Islet precursor cell (in vitro differentiated cells): Measurements from ENCODE around the gene TRMT11.
"Not testable (repeated sequence)": the region's sequence is repeated elsewhere in the genome, so short reads cannot be mapped to it uniquely, and the experiment has no call there.

Experiments used
- DNase-seq: peaks from one replicate; pipeline ENCODE4 v3.0.0-alpha.2; 2018

TRMT11 gene

DNA sequence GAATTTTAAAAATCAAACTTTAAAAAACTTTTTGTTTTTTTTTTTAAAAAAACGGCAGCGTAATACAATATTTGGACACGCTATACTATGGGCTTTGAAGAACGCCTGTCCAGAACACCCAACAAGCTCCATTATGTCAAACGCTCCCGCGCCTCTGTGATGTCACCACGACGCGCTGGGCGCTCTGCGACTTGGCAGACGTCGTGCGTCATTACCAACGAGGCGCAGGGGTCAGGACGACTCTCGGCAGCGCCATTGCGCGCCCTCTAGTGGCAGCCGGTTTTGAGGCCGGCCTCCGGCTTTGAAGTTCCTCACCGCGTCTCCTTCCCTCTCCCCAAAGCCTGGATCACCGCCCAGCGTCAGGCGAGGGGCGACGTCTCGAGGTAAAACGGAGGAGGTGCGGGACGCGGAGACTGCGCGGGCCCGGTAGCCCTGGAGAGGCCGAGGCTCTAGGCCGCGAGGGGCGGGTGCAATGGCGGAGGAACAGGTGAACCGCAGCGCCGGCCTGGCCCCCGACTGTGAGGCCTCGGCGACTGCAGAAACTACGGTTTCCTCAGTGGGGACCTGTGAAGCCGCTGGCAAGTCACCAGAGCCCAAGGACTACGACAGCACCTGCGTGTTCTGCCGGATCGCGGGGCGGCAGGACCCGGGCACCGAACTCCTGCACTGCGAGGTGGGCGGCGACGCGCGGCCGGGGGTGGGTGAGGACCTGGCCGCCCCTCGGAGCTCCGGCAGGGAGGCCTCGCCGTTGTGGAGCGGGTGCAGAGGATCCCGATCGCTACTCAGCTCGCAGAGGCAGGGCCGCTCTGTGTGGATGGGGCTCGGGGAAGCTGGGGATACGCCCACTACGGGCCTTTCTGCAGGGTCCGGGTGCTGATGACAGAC lies 29.6 kb upstream of the TRMT11 start, which contains the start of gene HINT3:
HINT3 (plus strand) TSS at position 265 of the 885 bp plus-strand sequence; CDS start at position 473, 208 bp downstream.
- peak; percentile 98 for DNase-seq

DNA sequence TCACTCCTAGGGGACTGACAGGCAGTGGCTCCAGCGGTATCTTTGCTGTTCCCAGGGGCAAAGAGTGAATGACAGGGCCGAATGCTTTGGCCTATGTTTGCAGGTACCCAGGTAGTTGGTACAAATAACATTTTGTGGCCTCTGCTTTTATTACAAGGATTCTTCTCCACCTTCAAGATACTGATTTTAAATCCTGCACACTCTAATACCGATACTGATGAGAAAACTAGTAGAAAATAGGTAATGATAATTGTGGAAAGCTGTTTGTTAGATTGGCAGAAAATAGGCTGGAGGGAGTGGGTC lies 29.0 kb upstream of the TRMT11 start:
- no peak for DNase-seq

DNA sequence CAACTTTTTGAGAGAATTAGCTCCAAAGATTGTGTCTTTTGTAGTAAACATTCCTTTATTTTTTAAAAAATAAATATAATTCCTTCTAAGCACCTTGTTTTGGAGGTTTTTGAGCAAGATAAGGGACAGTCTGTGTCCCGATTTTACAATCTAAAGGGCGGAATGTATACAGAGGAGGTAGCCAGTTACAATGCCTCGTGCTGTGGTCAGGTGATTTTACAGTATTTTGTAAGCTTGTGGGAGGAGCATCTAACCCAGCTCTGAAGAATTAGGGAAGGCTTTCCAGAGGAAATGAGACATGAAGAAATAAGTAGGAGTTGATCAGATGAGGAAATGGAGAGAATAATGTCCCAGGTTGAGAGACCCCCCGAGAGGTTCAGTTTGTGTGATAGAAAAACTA lies 28.5 kb upstream of the TRMT11 start:
- DNase-seq: no peak

DNA sequence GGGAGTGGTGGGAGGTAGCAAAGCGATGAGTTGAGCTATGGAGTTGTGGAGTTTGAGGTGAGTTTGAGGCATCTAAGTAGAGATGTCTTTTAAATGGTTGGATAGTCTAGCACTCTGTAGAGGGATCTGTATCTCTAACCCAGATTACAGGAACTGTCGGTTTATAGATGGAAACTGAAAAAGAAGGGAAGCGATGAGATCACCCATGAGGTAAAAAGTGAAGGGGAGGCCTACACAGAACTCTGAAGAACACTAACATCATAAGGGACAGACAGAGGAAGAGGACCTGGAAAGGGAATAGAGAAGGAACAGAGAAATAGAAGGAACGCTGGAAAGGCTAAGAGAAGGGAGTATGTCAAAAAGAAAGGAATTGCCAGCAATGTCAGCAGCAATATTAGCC lies 27.3 kb upstream of the TRMT11 start:
- no peak for DNase-seq

DNA sequence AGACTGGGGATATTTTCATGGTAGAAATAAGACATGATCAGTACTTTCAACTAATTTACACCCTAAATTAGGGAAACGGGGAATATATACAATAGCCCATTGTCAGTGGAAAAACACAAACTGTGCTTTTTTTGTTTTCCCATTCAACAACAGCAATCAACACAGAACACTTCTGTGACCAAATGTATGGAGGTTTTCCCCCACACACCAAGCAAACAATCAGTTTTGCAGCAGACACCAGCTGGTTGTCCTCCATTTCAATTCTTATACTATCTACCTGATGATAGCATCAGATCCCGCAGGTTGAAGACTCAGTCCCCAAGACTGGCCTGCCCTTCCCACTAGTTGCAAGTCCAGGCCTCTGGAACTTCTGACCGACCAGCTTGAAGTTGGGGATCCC lies 25.2 kb upstream of the TRMT11 start:
- no peak for DNase-seq

DNA sequence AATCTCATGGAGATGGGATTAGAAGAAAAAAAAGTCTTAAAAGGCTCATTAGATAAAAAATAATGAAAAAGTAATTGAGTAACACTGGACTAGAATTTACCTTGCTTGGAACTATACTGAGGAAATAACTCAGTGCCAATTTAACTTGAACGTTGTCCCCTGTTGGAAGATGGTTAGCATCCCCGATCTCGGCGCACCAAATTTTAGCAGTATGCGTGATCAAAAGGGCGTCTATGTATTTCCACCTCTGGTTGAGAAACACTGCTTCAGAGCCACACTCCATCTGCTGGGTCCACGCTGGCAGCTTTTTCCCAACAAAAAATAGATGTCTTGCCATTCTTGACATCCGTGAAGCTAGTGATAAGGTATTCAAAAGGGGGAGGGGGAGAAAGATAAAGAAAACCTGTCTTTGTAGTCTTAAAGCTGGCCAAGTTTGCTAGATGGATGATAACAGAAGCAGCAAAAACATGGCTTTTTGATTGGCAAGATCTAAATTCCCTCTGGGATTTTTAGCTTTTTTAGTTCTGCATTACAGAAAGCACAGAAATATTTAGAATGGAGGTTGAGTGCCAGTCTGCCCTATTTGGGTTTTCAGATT lies 23.3 kb upstream of the TRMT11 start:
- no peak for DNase-seq

DNA sequence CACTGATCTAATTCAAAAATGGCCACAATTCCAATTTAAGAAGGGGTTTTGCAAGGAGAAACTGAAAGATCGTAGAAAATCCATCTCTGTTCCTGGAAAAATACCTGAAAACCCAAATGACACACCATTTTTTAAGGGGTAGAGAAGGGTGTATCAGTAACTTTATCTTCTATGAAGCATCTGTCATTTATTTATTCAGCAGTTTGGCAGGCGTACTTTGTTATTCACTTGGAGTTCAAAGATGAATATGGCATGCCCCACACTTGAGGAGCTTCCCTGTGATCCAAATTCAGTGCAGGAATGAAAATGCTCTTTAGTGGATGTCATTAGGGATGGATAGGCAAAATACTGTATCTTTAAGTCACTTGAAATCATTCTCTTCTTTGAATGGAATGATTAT lies 22.5 kb upstream of the TRMT11 start:
- DNase-seq: no peak

DNA sequence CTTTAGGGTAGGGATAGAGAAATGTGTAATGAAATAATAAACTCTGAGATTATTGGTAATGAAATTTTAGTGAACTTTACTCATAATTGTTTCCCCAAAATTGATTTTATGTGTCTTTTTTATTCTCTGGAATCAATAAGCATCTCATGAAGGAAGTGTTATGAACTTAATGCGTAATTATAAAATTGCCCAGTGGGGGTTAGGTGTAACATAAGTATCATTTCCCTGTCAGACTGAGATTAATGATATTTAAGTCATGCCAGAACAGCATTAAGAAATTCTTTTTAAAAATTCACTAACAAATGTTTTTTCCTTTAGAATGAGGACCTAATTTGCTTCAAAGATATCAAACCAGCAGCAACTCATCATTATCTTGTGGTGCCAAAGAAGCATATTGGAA lies 19.8 kb upstream of the TRMT11 start:
- DNase-seq: no peak

DNA sequence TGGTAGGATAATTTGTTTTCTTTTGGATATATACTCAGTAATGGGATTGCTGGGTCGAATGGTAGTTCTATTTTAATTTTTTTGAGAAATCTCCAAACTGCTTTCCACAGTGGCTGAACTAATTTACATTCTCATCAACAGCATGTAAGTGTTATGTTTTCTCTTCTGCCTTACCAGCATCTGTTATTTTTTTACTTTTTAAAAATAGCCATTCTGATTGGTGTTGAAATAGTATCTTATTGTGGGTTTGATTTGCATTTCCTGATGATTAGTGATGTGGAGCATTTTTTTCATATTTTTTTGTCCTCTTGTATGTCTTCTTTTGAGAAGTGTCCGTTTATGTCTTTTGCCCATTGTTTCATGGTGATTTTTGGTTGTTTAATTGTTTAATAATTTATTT lies 17.8 kb upstream of the TRMT11 start:
- no peak for DNase-seq

DNA sequence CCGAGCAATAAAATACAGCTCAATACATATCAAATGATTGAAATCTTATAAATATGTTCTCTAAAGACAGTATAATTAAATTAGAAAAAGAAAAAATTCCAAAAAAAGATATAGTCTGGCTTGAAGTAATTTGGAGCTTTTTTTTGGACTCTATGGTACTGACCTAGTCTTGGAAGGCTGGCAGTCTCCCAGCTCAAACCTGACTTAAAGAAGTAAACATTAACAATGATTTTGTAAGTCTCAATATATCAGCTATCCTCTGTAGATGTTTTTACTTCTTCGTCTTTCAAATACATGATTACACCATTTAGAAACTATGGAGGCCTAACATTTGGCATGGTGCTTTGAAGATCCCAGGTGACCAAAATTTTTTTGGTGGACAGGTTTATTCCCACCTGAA lies 15.6 kb upstream of the TRMT11 start:
- no peak for DNase-seq

DNA sequence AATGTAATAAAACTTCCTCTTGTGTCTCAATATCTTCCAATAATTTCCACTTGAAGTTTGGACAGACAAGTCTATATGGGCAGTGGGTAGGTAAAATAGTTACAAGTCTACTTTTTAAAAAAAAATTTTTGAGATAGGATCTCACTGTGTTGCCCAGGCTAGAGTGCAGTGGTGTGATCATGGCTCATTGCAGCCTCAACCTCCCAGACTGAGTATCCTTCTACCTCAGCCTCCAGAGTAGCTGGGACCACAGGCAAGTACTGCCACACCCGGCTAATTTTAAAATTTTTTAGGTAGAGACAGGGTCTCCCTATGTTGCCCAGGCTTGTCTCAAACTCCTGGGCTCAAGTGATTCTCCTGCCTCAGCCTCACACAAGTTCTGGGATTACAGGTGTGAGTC lies 13.9 kb upstream of the TRMT11 start:
- DNase-seq: not testable (repeated sequence)

DNA sequence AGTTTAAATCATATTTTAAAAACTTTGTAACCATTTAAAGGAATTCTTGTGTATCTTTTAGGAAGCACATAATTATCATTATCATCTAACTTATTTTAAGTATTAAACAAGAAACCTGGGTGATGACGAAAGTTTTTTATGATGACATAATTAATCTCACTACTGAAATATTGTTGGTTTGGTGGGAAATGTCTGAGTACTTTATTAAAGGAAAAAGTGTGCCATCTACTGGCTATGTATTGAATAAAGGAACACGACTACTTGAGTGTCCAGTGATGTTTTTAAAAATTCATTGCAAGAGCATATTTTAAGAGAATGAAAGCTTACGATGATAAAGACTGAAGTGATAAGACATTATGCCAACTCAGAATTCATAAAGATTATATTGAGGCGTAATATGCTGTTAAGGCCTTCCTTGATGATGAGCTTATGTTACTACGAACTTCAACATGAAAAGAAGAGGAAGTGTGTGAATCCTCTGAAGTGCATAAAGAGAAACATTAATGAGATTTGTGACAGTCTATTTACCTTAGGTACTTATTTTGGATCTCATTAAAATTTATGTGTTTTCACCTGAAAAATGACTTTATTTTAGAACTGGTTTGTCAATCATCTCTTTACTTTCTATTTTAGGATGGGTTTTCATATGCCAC lies 12.0 kb upstream of the TRMT11 start:
- no peak for DNase-seq

DNA sequence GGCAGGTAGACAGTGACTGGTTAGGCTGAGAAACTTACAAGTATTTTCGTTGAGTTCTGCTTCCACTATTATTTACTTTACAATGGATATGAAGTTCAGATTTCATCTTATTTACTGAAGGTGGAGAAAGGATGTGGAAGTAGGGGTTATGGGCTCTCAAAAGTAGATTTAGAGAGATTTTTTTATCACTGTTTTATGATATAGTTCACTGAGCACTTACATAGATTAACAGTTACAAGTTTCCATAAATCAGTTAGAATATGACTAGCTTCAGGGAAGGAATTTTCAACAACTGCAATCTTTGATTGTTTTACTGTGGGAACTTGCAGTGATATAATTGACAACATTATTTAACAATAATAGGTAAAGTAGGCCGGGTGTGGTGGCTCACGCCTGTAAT lies 7.2 kb upstream of the TRMT11 start:
- no peak for DNase-seq

DNA sequence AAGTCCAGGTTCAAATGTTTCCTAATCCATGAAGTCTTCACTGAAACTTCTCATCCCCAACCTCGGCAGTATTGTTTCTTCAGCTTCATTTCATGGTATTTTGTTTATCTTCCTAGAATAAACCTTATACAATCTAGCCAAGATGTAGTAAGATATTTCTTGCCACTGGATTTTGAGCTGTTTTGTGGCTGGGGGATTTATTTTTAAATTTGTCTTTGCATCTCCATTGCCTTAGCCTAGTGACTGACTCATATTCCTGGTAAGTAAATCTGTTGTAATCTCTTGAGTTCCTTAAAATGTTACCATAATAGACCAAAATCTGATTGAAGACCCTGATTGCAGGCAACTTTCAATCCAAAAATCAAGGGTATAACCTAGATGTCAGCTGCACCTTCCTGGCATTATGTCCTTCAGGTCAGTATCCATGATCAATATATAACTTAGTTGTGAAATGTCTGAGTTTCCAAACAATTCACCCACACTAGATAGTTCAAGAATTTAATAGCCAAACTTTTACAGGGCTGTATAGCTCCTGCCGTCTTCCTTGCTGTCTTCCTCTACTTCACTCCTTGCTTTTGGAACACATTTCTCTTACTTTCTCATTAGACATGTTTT lies 4.7 kb upstream of the TRMT11 start:
- DNase-seq: no peak

DNA sequence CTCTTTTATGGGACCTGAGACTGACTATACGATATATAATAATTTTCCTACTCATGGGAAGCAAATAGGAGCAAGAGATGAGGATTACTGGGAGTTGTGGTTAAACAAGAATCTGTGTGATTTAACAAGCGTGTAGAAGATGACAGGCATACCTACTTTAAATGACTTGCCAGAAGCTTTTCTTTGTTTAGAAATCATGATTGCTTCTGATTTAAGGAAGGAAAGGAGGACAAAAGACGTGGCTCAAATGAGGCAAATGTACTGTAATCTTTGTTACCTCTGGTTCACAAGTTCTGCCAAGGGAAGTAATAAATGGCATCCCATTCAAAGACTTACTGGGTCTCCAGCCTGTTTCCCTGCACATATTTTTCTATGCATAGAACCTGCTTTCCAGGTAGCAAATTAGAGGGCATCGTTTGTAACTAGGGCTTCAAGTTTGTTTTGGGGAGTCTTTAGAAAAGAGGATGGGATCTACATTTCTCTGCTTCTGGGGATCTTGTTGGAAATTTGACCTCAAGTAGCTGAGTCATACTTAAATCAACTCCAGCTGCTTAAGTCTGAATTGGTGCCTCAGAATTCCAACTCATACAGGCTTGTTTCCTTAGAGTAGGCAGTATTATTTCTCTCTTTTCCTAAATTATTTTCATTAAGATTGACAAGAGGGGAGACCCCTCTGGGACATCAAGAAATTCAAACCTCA lies 2.9 kb upstream of the TRMT11 start:
- DNase-seq: no peak

DNA sequence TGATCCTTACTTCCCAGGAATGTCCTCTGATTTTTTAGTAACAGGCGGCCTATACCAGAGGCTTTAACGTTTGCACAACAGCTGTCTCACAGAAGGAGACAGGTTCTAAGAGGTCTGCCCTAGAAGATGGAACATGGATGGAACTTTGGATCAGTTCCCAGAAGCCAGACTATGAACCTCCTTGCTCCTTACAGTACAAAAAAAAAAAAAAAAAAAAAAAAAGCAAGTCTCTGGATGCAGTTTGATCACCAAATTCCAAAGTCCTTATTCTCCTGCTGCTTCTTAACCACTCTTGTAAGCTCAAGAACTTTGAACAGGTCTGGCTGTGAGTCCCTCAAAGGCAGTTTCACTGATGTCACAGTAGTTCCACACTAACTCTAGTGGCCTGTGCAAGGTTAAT lies 2.0 kb upstream of the TRMT11 start:
- no peak for DNase-seq

DNA sequence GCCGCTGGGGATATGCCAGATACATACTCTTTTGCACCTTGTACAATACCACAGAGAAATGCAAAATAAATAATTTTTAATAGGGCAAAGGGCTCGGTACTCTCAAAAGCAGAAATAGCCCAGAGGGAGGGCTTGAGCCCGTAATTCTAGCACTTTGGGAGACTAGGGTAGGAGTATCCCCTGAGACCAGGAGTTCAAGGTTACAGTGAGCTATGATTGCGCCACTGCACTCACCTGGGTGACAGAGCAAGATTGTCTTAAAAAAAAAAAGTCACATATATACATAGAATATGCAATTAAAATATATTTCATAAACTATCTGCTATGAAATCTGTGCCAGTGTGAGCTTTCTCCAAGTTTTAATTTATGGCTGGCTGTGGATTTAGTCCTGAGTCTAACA lies 818 bp upstream of the TRMT11 start:
- DNase-seq: no peak

DNA sequence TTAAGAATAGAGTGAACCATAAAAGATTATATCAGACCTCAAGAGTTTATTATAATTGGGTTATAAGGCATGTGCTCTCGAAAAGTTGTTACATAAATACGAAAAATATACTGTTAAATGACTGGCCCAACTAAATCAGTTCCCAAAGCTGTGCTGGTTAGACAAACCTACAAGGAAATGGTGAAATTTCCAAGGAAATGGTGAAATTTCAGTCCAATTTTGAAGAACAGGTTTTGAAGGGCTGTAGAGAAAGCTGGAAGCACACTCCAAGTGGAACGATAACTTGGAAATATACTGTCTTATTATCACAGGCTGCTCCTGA lies 400 bp upstream of the TRMT11 start:
- DNase-seq: no peak

DNA sequence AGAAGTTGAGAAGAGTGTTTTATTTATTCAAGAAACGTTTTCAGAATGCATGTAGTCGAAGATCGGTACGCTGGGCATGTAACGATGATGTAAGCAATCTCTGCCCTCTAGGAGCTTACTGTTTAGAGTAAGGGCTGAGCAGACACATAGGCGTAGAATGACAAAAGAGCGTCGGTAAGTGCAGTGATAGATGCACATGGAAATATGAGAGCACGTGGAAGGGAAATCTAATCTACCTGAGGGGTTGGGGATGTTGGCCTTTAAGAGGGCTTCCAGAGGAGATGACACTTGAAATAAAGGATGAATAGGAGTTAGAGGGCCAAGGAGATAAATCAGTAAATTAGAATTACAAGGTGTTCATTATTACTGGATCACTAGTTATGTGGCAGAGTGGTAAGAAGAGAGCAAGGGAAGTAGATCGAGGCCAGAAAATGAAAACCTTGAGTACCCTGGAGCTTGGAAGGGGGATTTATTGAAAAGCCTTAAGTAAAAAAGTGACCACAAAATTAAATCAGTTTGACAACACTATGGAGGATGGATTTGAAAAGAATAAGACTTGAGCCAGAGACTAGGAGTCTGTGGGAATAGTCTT lies 782 bp downstream of the TRMT11 start:
- DNase-seq: no peak

DNA sequence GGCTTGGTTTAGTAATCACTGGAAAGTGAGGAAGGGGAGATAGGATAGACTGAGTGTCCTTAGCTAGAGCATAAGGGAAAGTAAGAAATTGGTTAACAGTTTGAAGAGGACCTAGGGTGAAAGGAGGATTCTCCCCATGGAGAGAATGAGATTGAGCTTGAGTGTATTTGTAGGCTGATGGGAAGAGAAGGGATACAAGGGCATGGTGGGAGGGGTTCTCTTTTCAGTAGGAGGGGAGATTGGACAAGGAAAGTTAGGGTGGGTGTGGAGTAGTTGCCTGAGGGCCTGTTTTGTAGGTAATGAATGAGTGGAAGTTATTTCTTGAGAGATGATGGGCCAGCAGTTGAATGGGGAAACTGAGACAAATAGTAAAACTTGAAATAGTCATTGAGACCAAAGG lies 1.9 kb downstream of the TRMT11 start:
- no peak for DNase-seq

DNA sequence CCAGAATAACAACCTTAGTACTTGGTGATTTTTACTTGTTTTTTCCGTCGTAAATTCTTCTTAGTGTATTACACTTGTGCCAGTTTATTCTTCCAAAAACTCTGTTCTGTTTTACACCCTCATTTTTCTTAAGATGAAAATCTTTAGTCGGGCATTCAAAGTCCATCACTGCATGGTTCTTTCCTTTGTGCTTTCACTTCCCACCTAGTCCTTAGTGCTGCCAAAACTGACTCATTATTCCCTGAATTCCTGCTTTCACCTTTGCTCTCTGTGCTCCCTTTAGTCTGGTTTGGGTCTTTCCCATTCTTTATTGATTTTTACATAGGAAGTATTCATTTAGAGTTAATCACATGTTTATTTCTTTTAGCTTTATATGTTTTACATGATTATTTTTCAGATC lies 3.3 kb downstream of the TRMT11 start:
- DNase-seq: no peak

DNA sequence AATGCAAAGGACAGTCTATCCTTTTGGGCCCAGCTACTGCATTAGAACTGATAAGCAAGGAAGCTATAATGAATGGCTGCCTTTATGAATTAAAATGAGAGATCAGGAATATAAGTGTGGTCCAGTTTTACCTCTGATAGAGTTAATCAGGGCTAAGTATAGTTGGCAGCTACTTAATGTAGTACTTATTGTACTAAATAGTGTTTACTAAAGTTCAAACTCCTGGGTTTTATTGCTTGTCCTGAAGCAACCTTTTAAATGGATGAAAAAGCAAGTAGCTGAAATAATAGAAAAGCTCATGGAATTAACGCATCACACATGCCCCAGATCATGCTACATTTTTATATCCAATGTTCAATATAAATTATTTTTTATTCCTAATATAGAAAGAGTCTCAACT lies 5.3 kb downstream of the TRMT11 start:
- DNase-seq: no peak
